Subcutaneous abdominal adipose tissue (tissue), 5 donors: ENCODE results near the gene RGS10.

Experiments used
- H3K27ac ChIP-seq: one replicate; pipeline ENCODE4 v1.7.0; 2013; ENCODE audit warnings: low read depth, mild to moderate bottlenecking, inconsistent platforms, low read length, moderate library complexity
- H3K27me3 ChIP-seq, 5 donors: one replicate each; pipeline ENCODE4 v1.7.0; 2013; ENCODE audit warnings: low read length in 5 of 5, inconsistent platforms in 1 of 5; ENCODE audit not compliant: control insufficient read depth in 5 of 5, insufficient read depth in 4 of 5
- H3K36me3 ChIP-seq, 5 donors: one replicate each; pipeline ENCODE4 v1.7.0; 2013; ENCODE audit warnings: low read length in 5 of 5; ENCODE audit not compliant: control insufficient read depth in 5 of 5, insufficient read depth in 5 of 5
- H3K4me1 ChIP-seq, 5 donors: one replicate each; pipeline ENCODE4 v1.7.0; 2013; ENCODE audit warnings: low read length in 5 of 5, mild to moderate bottlenecking in 3 of 5, moderate library complexity in 1 of 5; ENCODE audit not compliant: control insufficient read depth in 5 of 5, insufficient read depth in 5 of 5
- H3K4me3 ChIP-seq, 5 donors: one replicate each; pipeline ENCODE4 v1.7.0; 2013; ENCODE audit warnings: low read length in 5 of 5, low read depth in 1 of 5
- H3K9ac ChIP-seq, 5 donors: one replicate each; pipeline ENCODE4 v1.7.0; 2013; ENCODE audit warnings: low read length in 5 of 5, mild to moderate bottlenecking in 4 of 5, moderate library complexity in 3 of 5
- H3K9me3 ChIP-seq, 5 donors: one replicate each; pipeline ENCODE4 v1.7.0; 2013; ENCODE audit warnings: low read length in 5 of 5; ENCODE audit not compliant: control insufficient read depth in 5 of 5
- donor health status: healthy.
- donor health status: healthy.
- donor health status: healthy.
- donor health status: healthy.
- donor health status: healthy.

RGS10 gene

DNA sequence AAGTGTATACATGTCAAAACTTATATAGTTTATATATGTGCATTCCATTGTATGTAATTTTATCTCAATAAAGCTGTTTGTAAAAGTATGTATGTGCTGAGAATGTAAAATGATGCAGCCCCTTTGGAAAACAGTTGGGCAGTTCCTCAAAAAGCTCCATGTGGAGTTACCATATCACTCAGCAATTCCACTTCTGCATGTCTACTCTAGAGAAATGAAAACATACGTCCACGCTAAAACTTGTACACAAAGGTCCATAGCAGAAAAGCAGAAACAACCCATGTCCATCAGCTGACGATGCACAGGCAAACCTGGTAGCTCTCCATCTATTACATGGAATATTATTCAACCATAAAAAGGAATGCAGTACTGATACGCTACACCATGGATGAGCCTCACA is 8.3 kb upstream of the RGS10 start:
- Histone ChIP-seq H3K9ac (no peak overlapping the region), H3K36me3 (no peaks in the 10 kb centered on the region), H3K4me1 (no peaks in the 10 kb centered on the region), H3K9me3 (no peaks in the 10 kb centered on the region), H3K4me3 (no peak overlapping the region), H3K27ac (no peak overlapping the region), H3K27me3 (peaks cover 0 to 6% (median 0%) of the 10 kb centered on the region in 5 donors)

GRCh38 chr10:119549247-119549999 is 6.9 kb upstream of the RGS10 start:
- H3K9ac ChIP-seq = no peak overlapping the region

GRCh38 chr10:119546009-119546408 is 3.5 kb upstream of the RGS10 start:
- H3K9me3 ChIP-seq = no peaks in the 10 kb centered on the region
- H3K9ac ChIP-seq = no peak overlapping the region
- H3K27me3 ChIP-seq = peaks cover 0 to 15% (median 12%) of the 10 kb centered on the region in 5 donors
- H3K4me3 ChIP-seq = no peak overlapping the region
- H3K4me1 ChIP-seq = peaks cover 0 to 30% (median 25%) of the 10 kb centered on the region in 5 donors
- H3K36me3 ChIP-seq = no peaks in the 10 kb centered on the region
- H3K27ac ChIP-seq = no peak overlapping the region

More at GRCh38 chr10:119549247-119549999, 6.9 kb upstream of the RGS10 start:
- no peaks in the 10 kb centered on the region for H3K4me1 ChIP-seq
- no peaks in the 10 kb centered on the region for H3K36me3 ChIP-seq
- H3K9me3 ChIP-seq = no peaks in the 10 kb centered on the region
- no peak overlapping the region for H3K4me3 ChIP-seq
- H3K27me3 ChIP-seq = peaks cover 0 to 6% (median 0%) of the 10 kb centered on the region in 5 donors
- no peak overlapping the region for H3K27ac ChIP-seq

- Histone ChIP-seq H3K9ac (no peak overlapping the region), H3K4me1 (peaks cover 0 to 37% (median 28%) of the 10 kb centered on the region in 5 donors), H3K27me3 (peaks cover 0 to 15% (median 12%) of the 10 kb centered on the region in 5 donors), H3K4me3 (no peak overlapping the region), H3K36me3 (no peaks in the 10 kb centered on the region), H3K9me3 (no peaks in the 10 kb centered on the region), H3K27ac (no peak overlapping the region)
These were observed 2.8 kb upstream of the RGS10 start for GRCh38 chr10:119545310-119545709.

GRCh38 chr10:119543814-119544642 is 1.5 kb upstream of the RGS10 start:
- Histone ChIP-seq H3K4me3 (peak overlapping the region in 2 of 5 donors; percentile 68 to 75), H3K4me1 (peaks cover 0 to 46% (median 30%) of the 10 kb centered on the region in 5 donors), H3K27me3 (peaks cover 0 to 18% (median 12%) of the 10 kb centered on the region in 5 donors), H3K27ac (peak overlapping the region; percentile 30), H3K36me3 (no peaks in the 10 kb centered on the region), H3K9ac (peak overlapping the region in 1 of 5 donors; percentile 4), H3K9me3 (no peaks in the 10 kb centered on the region)

DNA sequence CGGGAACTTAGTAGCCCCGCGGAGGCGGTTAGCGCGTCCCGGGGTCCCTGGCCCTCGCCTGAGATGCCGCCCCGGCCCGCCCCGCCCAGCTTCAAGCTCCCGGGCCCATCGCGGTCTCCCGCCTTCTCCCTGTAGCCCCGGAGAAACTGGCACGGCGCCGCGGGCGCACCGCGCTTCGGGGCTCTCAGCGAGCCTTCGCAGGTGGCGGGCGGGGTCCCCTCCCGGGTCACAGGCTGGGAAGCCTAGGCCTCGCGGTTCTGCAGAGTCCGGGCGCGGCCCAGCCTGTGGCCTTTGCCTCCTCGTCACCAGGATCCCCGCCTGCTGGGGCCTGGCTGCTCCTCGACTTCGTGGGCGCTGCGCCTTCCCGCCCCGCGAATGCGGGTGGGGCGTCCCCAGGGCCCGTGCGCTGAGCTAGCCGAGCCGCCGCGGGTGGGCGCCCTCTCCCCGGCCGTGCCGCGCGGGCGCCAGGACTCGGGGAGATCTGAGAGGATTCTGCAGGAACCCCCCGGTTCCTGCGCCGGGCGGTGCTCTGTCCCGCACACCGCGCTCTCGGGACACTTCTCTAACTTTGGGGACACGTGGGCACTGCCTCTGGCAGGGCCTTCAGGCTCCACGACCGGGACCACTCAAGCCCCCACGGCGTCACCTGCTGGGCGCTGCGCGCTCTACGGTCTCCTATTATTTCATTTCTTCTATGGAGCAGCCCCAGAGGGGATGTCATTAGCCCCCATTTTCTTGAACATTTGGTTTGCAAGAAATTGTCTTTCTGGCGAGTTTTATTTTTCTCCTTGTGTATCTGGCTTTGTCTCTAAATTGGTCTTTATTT is 682 bp upstream of the RGS10 start:
- H3K4me1 ChIP-seq = peaks cover 0 to 53% (median 30%) of the 10 kb centered on the region in 5 donors
- H3K9me3 ChIP-seq = no peaks in the 10 kb centered on the region
- peak overlapping the region in 2 of 5 donors; percentile 24 to 41 for H3K9ac ChIP-seq
- H3K4me3 ChIP-seq = peak overlapping the region in 4 of 5 donors; percentile 62 to 75 (median 70)
- peaks cover 0 to 20% (median 8%) of the 10 kb centered on the region in 5 donors for H3K27me3 ChIP-seq
- H3K27ac ChIP-seq = peak overlapping the region; percentile 30
- H3K36me3 ChIP-seq = no peaks in the 10 kb centered on the region

GRCh38 chr10:119541459-119542356 is 811 bp downstream of the RGS10 start:
- Histone ChIP-seq H3K9ac (peak overlapping the region in 3 of 5 donors; percentile 17 to 65 (median 41)), H3K4me3 (peak overlapping the region; percentile 62 to 79 (median 73)), H3K4me1 (peaks cover 0 to 65% (median 30%) of the 10 kb centered on the region in 5 donors), H3K36me3 (no peaks in the 10 kb centered on the region), H3K27me3 (peaks cover 0 to 20% (median 8%) of the 10 kb centered on the region in 5 donors), H3K9me3 (no peaks in the 10 kb centered on the region), H3K27ac (peak overlapping the region; percentile 23)

DNA sequence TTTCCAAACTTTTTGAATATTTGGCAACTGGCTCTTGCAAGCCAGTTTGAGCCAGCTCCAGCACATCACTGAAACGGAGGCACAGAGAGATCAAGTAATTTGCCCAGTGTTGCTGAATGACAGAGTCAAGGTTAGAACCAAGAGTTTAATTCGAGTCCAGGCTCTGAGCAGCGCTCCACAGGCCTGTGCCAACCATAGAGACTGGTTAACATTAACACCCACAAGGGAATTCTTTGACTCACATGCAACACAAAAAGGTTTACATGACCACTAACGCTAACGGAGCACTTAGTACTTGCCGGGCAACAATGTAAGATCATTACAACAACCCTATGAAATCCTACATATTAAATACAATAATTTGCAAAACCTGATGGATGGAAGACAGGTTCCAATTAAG is 1.5 kb downstream of the RGS10 start:
- H3K9ac ChIP-seq = no peak overlapping the region
- H3K27me3 ChIP-seq = peaks cover 0 to 20% (median 8%) of the 10 kb centered on the region in 5 donors
- peak overlapping the region in 4 of 5 donors; percentile 62 to 79 (median 72) for H3K4me3 ChIP-seq
- H3K27ac ChIP-seq = no peak overlapping the region
- H3K4me1 ChIP-seq = peaks cover 0 to 71% (median 30%) of the 10 kb centered on the region in 5 donors
- no peaks in the 10 kb centered on the region for H3K9me3 ChIP-seq
- no peaks in the 10 kb centered on the region for H3K36me3 ChIP-seq

DNA sequence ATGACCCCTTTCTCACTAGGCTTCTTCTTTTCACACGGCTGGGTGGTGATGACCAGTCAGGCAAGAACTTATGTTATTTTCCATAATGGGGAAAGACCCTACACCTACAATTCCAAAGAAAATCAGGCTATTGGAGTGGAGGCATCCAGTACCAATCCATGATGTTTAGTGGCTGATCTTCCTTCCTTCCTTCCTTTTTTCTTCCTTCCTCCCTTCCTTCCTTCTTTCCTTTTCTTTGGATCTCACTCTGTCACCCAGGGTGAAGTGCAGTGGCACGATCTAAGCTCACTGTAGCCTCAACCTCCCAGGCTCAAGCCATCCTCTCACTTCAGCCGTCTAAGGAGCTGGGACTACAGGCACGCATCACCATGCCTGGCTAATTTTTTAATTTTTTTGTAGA is 2.5 kb downstream of the RGS10 start:
- peaks cover 0 to 71% (median 30%) of the 10 kb centered on the region in 5 donors for H3K4me1 ChIP-seq
- H3K9me3 ChIP-seq = no peaks in the 10 kb centered on the region
- no peak overlapping the region for H3K4me3 ChIP-seq
- H3K36me3 ChIP-seq = no peaks in the 10 kb centered on the region
- H3K9ac ChIP-seq = no peak overlapping the region
- no peak overlapping the region for H3K27ac ChIP-seq
- peaks cover 0 to 20% (median 8%) of the 10 kb centered on the region in 5 donors for H3K27me3 ChIP-seq
